Pancreas (tissue), 10 donors: ENCODE data around the gene RAP1A. TPM values are rescaled to one million over a fixed set of nuclear protein-coding genes. Genes with fewer than 3 reads are reported as not detected.

Source experiments
- ATAC-seq, 4 donors: fragments of 200-7000 bp; cut with Tn5 transposase; one replicate each; pipeline versions ENCODE4 v1.8.0 to v1.9.1; 2020; ENCODE audit warnings: mild to moderate bottlenecking in 4 of 4, moderate library complexity in 4 of 4
- DNase-seq, 6 donors: peaks; one replicate each; pipeline ENCODE4 v3.0.0-alpha.2; 2020
- FAIRE-seq: peaks from 2 replicates; lab custom pipeline; 2012; peaks lifted over from hg19 to GRCh38; lab: Jason Lieb, UNC
- H3K27ac ChIP-seq, 4 donors: fragments of 200-600 bp; sonication (generic); 1 replicate in 3 of 4; 2 replicates in 1 of 4; pipeline versions ENCODE4 v1.5.0 to v1.8.0; 2020
- H3K27me3 ChIP-seq, 4 donors: fragments of 200-600 bp; one replicate each; pipeline ENCODE4 v1.8.0; 2021
- H3K36me3 ChIP-seq, 3 donors: fragments of 200-600 bp; sonication (generic) in 1 of 3; one replicate each; pipeline versions ENCODE4 v1.5.0 to v1.8.0; 2020 to 2021
- H3K4me1 ChIP-seq, 3 donors: fragments of 200-600 bp; one replicate each; pipeline ENCODE4 v1.8.0; 2021
- H3K4me3 ChIP-seq, 4 donors: fragments of 200-600 bp; sonication (generic) in 2 of 4; one replicate each; pipeline versions ENCODE4 v1.5.0 to v1.8.0; 2020 to 2021
- H3K9me3 ChIP-seq, 4 donors: fragments of 200-600 bp; one replicate each; pipeline ENCODE4 v1.8.0; 2021
- WGBS, 2 donors: extraction: QIAGEN DNeasy Blood & Tissue Kit; methylation state at CpG; one replicate each; pipeline ENCODE4 v1.1.7; 2013; 5-methylcytosine and 5-hydroxymethylcytosine counted together
- intact Hi-C, 3 donors: fragments of 100-400 bp; cut with DNase I; formaldehyde crosslinking; loops; one replicate each; pipeline versions ENCODE4 v1.11.1 to v1.14.2; 2022
- polyA plus RNA-seq, 2 donors: library from polyadenylated mRNA; stranded (reverse); fragments of 200-250 nt; gene quantifications; one replicate each; pipeline ENCODE4 v1.2.3, GENCODE V29; 2013
- total RNA-seq, 6 donors: library from RNA; stranded (reverse); fragmentation: NEBNext Ultra II Directional in 4 of 6; extraction: Animal tissue kit (Norgen Biotek cat#: 25700) in 4 of 6; gene quantifications; one replicate each; pipeline versions ENCODE4 v1.2.1 to v1.2.4, GENCODE V29; 2021 to 2023
- TF ChIP-seq, protein P1 (sequence below), 4 donors: fragments of 200-600 bp; sonication (generic) in 3 of 4; IDR thresholded peaks; one replicate each; pipeline versions ENCODE4 v1.5.0 to v1.8.0; 2021; ENCODE audit warnings: antibody characterized with exemption in 4 of 4
- donor health status: healthy with polysubstance abuse.
- donor health status: DM: no; HTN: no; CAD: no; lungs with moderate emphysema.
- donor health status: DM: no; HTN: no; CAD: no.
- donor health status: control.
- donor health status: control.
- donor health status: Bipolar disorder and iron deficiency.
- donor health status: DM: yes; HTN: yes; CAD: no.
- donor health status: DM: no; HTN: no; CAD: no.
- donor health status: DM: no; HTN: no; CAD: no.
- donor health status: DM: yes; HTN: yes; CAD: no.

RAP1A gene
- total and polyA plus RNA-seq, 8 donors: 17.0 to 35.1 (median 21.5) TPM

DNA sequence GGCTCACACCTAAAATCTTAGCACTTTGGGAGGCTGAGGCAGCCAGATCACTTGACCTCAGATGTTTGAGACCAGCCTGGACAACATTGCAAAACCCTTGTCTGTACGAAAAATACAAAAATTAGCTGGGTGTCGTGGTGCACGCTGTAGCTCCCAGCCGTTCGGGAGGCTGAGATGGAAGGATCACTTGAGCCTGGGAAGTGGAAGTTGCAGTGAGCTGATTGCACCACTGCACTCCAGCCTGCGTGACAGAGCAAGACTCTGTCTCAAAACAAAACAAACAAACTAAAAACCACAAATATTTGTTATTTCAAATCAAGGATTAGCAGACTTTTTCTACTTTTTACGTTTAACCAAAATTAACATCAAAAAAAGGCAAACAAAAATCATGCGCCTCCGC is 88.3 kb downstream of the RAP1A start:
- H3K4me1 ChIP-seq: no peaks in the 10 kb centered on the region
- peaks cover 0 to 16% (median 0%) of the 10 kb centered on the region in 3 donors for H3K36me3 ChIP-seq
- TF ChIP-seq, protein P1, sequence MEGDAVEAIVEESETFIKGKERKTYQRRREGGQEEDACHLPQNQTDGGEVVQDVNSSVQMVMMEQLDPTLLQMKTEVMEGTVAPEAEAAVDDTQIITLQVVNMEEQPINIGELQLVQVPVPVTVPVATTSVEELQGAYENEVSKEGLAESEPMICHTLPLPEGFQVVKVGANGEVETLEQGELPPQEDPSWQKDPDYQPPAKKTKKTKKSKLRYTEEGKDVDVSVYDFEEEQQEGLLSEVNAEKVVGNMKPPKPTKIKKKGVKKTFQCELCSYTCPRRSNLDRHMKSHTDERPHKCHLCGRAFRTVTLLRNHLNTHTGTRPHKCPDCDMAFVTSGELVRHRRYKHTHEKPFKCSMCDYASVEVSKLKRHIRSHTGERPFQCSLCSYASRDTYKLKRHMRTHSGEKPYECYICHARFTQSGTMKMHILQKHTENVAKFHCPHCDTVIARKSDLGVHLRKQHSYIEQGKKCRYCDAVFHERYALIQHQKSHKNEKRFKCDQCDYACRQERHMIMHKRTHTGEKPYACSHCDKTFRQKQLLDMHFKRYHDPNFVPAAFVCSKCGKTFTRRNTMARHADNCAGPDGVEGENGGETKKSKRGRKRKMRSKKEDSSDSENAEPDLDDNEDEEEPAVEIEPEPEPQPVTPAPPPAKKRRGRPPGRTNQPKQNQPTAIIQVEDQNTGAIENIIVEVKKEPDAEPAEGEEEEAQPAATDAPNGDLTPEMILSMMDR (IDR thresholded peaks at IDR 0.05): no peak
- no peak overlapping the region for H3K4me3 ChIP-seq
- no peak overlapping the region for H3K27ac ChIP-seq
- no peak for DNase-seq
- no peaks in the 10 kb centered on the region for H3K9me3 ChIP-seq
- no peak for FAIRE-seq
- no peak for ATAC-seq
- no peaks in the 10 kb centered on the region for H3K27me3 ChIP-seq
- 80 to 84% methylated on average over 9 of the region's 9 CpGs for WGBS, 2 donors
- intact Hi-C loops: no loop called here

DNA sequence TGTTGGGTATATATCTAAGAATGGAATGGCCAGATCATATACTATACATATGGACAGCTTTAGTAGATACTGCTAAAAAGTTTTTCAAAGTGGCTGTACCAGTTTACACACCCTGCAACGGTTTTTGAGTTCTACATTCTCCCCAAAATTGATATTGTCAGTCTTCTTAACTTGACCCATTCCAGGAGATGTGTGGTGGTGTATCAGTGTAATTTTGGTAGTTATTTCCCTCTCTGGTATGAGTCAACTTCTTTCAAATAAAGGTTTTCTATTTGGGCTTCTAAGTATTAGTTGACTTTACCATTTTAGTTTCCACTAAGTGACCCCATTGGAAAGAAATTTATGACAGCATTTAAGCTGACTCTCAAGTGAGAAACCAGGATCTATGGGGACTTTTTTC is 90.4 kb downstream of the RAP1A start:
- FAIRE-seq (no peak), ATAC-seq (no peak), DNase-seq (no peak)
- no peak overlapping the region for H3K27ac ChIP-seq
- intact Hi-C loops: no loop called here
- WGBS, 2 donors: 54 to 73% methylated on average over 1 of the region's 1 CpG
- H3K36me3 ChIP-seq: no peaks in the 10 kb centered on the region
- TF ChIP-seq, protein P1 (IDR thresholded peaks at IDR 0.05): no peak
- H3K4me3 ChIP-seq: no peak overlapping the region
- H3K4me1 ChIP-seq: no peaks in the 10 kb centered on the region
- no peaks in the 10 kb centered on the region for H3K9me3 ChIP-seq
- no peaks in the 10 kb centered on the region for H3K27me3 ChIP-seq

DNA sequence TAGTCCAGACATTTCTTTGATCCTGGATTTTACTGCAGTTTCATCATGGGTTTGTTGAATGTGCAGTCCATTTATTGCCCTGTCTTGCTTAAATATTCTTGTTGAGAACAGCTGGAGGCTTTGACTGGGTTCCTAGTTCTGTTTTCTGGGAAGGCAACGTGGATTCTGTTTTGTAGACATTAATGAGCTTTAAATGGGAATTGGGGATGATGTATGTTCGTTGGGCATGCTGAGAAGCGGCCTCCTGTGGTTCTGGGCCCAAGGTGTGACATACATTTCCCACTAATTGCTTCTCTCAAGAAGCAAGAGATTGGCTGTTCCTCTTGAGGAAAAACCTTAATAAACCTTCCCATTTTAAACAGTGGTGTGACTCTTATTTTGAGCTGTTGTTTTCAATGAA is 96.7 kb downstream of the RAP1A start:
- no peaks in the 10 kb centered on the region for H3K9me3 ChIP-seq
- no peak for FAIRE-seq
- 62 to 71% methylated on average over 3 of the region's 3 CpGs for WGBS, 2 donors
- H3K4me3 ChIP-seq: no peak overlapping the region
- ATAC-seq: no peak
- no peaks in the 10 kb centered on the region for H3K4me1 ChIP-seq
- H3K36me3 ChIP-seq: no peaks in the 10 kb centered on the region
- TF ChIP-seq, protein P1 (IDR thresholded peaks at IDR 0.05): no peak
- intact Hi-C loops: no loop called here
- DNase-seq: no peak
- no peak overlapping the region for H3K27ac ChIP-seq
- H3K27me3 ChIP-seq: no peaks in the 10 kb centered on the region

DNA sequence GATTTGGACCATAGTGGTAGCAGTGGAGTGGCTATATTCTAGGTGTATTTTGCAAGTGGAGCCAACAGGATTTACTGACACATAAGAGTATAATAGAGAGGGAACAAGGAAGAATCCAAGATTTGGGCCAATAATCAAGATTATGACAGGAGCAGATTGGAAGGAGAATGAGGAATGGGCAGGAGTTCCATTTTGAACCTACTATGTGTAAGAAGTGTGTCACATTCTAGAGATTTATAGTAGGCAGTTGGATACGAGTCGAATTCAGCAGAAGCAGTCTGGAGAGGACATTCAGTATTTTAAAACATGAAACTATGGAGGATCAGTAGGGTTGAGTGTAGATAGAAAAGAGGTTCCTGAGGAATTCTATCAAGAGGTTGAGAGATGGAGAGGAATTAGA is 97.9 kb downstream of the RAP1A start:
- WGBS, 2 donors: 93 to 94% methylated on average over 2 of the region's 2 CpGs
- DNase-seq (no peak), ATAC-seq (no peak), FAIRE-seq (no peak)
- Histone ChIP-seq H3K36me3 (no peaks in the 10 kb centered on the region), H3K4me3 (no peak overlapping the region), H3K27ac (no peak overlapping the region), H3K4me1 (no peaks in the 10 kb centered on the region), H3K9me3 (no peaks in the 10 kb centered on the region), H3K27me3 (no peaks in the 10 kb centered on the region)
- TF ChIP-seq, protein P1 (IDR thresholded peaks at IDR 0.05): no peak
- intact Hi-C loops: no loop called here

DNA sequence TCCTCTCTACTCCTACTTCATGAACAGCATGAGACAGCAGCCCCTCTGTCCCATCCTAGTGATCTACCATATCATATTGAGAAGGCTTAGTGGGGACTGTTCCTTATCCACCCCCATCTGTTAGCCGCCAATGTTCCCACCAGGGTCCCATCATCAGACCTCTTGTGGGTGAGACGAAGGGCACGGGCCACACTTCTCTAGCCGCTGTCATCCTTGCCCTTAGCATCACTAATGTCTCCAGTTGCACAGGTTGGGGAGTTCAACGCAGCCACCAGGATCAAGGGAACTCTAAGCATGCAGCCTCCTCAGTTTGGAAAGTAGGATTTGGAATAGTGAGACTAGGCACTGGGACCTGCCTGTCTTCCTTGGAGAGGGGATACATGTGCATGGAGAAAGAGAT is 99.5 kb downstream of the RAP1A start:
- DNase-seq: no peak
- H3K27me3 ChIP-seq: no peaks in the 10 kb centered on the region
- WGBS, 2 donors: 90 to 91% methylated on average over 5 of the region's 5 CpGs
- H3K36me3 ChIP-seq: no peaks in the 10 kb centered on the region
- no peak overlapping the region for H3K27ac ChIP-seq
- no peaks in the 10 kb centered on the region for H3K4me1 ChIP-seq
- no peaks in the 10 kb centered on the region for H3K9me3 ChIP-seq
- TF ChIP-seq, protein P1 (IDR thresholded peaks at IDR 0.05): no peak
- FAIRE-seq: no peak
- no peak for ATAC-seq
- H3K4me3 ChIP-seq: no peak overlapping the region
- intact Hi-C loops: no loop called here
